Parathyroid adenoma (tissue), 2 donors: Measurements from ENCODE around the gene CTCF.
A peak's percentile ranks its signal among the peaks of the same experiment; 100 is the strongest.

Source experiments
- H2AFZ ChIP-seq: fragments of 300-600 bp; sonication (generic); one replicate; pipeline ENCODE4 v1.7.0; 2017; ENCODE audit warnings: antibody characterized with exemption, mild to moderate bottlenecking
- H3K27ac ChIP-seq: fragments of 300-600 bp; sonication (generic); one replicate; pipeline ENCODE4 v1.7.0; 2017
- H3K27me3 ChIP-seq: fragments of 300-600 bp; sonication (generic); one replicate; pipeline ENCODE4 v1.7.0; 2017; ENCODE audit warnings: low read length; ENCODE audit not compliant: control insufficient read depth, insufficient read depth
- H3K36me3 ChIP-seq: fragments of 300-600 bp; sonication (generic); one replicate; pipeline ENCODE4 v1.7.0; 2017; ENCODE audit warnings: low read length; ENCODE audit not compliant: control insufficient read depth, insufficient read depth
- H3K4me1 ChIP-seq: fragments of 300-600 bp; sonication (generic); one replicate; pipeline ENCODE4 v1.7.0; 2017; ENCODE audit warnings: control low read depth
- H3K4me2 ChIP-seq: fragments of 300-600 bp; sonication (generic); one replicate; pipeline ENCODE4 v1.7.0; 2017; ENCODE audit warnings: low read length
- H3K4me3 ChIP-seq: fragments of 300-600 bp; sonication (generic); one replicate; pipeline ENCODE4 v1.7.0; 2017; ENCODE audit warnings: low read depth, low read length
- H3K79me2 ChIP-seq: fragments of 300-600 bp; sonication (generic); one replicate; pipeline ENCODE4 v1.7.0; 2017; ENCODE audit warnings: control low read depth
- H3K9ac ChIP-seq: fragments of 300-600 bp; sonication (generic); one replicate; pipeline ENCODE4 v1.7.0; 2017; ENCODE audit warnings: mild to moderate bottlenecking
- H3K9me3 ChIP-seq: fragments of 300-600 bp; sonication (generic); one replicate; pipeline ENCODE4 v1.7.0; 2017; ENCODE audit warnings: low read length; ENCODE audit not compliant: control insufficient read depth
- TF ChIP-seq, protein P1 (sequence below): fragments of 300-600 bp; sonication (generic); IDR thresholded peaks from one replicate; pipeline ENCODE4 v1.7.0; 2017; ENCODE audit warnings: antibody characterized with exemption, mild to moderate bottlenecking
- donor health status: primary hyperparathyroidism.

CTCF gene

DNA sequence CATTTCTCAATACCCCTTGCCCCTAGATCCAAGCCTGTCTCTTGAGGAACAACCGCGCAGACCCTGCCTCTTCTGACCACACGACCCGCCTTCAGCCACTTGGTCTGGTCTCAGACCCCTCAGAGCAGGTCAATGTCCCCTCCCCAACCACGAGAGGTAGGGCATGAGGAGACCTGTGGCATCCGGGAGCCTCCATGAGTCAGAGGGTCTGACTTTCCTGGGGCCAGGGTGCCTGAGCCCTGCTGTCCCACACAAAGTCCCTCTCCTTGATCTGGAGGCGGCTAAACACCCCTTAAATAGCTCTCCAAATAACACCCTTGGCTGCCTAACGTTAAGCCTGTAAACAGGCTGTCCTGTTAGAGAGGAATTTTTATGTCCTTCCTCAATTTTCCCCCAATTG, 87.7 kb downstream of the CTCF start:
- H2AFZ ChIP-seq: no peak overlapping the region
- H3K9me3 ChIP-seq: no peaks in the 10 kb centered on the region
- peaks cover 7% of the 10 kb centered on the region for H3K27me3 ChIP-seq
- no peak overlapping the region for H3K9ac ChIP-seq
- no peak overlapping the region for H3K27ac ChIP-seq
- no peak overlapping the region for H3K4me2 ChIP-seq
- H3K4me3 ChIP-seq: no peak overlapping the region
- no peaks in the 10 kb centered on the region for H3K36me3 ChIP-seq
- no peaks in the 10 kb centered on the region for H3K79me2 ChIP-seq
- TF ChIP-seq, protein P1, sequence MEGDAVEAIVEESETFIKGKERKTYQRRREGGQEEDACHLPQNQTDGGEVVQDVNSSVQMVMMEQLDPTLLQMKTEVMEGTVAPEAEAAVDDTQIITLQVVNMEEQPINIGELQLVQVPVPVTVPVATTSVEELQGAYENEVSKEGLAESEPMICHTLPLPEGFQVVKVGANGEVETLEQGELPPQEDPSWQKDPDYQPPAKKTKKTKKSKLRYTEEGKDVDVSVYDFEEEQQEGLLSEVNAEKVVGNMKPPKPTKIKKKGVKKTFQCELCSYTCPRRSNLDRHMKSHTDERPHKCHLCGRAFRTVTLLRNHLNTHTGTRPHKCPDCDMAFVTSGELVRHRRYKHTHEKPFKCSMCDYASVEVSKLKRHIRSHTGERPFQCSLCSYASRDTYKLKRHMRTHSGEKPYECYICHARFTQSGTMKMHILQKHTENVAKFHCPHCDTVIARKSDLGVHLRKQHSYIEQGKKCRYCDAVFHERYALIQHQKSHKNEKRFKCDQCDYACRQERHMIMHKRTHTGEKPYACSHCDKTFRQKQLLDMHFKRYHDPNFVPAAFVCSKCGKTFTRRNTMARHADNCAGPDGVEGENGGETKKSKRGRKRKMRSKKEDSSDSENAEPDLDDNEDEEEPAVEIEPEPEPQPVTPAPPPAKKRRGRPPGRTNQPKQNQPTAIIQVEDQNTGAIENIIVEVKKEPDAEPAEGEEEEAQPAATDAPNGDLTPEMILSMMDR: no peak
- no peaks in the 10 kb centered on the region for H3K4me1 ChIP-seq

GRCh38 chr16:67651039-67651438, 88.7 kb downstream of the CTCF start:
- Histone ChIP-seq H3K27me3 (peaks cover 7% of the 10 kb centered on the region), H3K9me3 (no peaks in the 10 kb centered on the region), H3K79me2 (no peaks in the 10 kb centered on the region), H3K36me3 (no peaks in the 10 kb centered on the region), H3K4me3 (no peak overlapping the region), H2AFZ (no peak overlapping the region), H3K9ac (no peak overlapping the region), H3K27ac (no peak overlapping the region), H3K4me2 (no peak overlapping the region), H3K4me1 (no peaks in the 10 kb centered on the region)
- TF ChIP-seq, protein P1: no peak

- no peaks in the 10 kb centered on the region for H3K36me3 ChIP-seq
- TF ChIP-seq, protein P1: no peak
- no peak overlapping the region for H3K4me2 ChIP-seq
- no peaks in the 10 kb centered on the region for H3K79me2 ChIP-seq
- H3K27me3 ChIP-seq: peaks cover 7% of the 10 kb centered on the region
- no peaks in the 10 kb centered on the region for H3K4me1 ChIP-seq
- no peak overlapping the region for H2AFZ ChIP-seq
- no peak overlapping the region for H3K4me3 ChIP-seq
- no peak overlapping the region for H3K27ac ChIP-seq
- H3K9ac ChIP-seq: no peak overlapping the region
- no peaks in the 10 kb centered on the region for H3K9me3 ChIP-seq
Observed at GRCh38 chr16:67651847-67652246, 89.5 kb downstream of the CTCF start.

- no peak overlapping the region for H3K9ac ChIP-seq
- H3K27ac ChIP-seq: no peak overlapping the region
- H2AFZ ChIP-seq: no peak overlapping the region
- H3K4me1 ChIP-seq: no peaks in the 10 kb centered on the region
- no peaks in the 10 kb centered on the region for H3K36me3 ChIP-seq
- H3K4me2 ChIP-seq: no peak overlapping the region
- TF ChIP-seq, protein P1: no peak
- H3K9me3 ChIP-seq: no peaks in the 10 kb centered on the region
- peaks cover 7% of the 10 kb centered on the region for H3K27me3 ChIP-seq
- no peak overlapping the region for H3K4me3 ChIP-seq
- no peaks in the 10 kb centered on the region for H3K79me2 ChIP-seq
Observed at GRCh38 chr16:67652578-67653127, 90.3 kb downstream of the CTCF start.

DNA sequence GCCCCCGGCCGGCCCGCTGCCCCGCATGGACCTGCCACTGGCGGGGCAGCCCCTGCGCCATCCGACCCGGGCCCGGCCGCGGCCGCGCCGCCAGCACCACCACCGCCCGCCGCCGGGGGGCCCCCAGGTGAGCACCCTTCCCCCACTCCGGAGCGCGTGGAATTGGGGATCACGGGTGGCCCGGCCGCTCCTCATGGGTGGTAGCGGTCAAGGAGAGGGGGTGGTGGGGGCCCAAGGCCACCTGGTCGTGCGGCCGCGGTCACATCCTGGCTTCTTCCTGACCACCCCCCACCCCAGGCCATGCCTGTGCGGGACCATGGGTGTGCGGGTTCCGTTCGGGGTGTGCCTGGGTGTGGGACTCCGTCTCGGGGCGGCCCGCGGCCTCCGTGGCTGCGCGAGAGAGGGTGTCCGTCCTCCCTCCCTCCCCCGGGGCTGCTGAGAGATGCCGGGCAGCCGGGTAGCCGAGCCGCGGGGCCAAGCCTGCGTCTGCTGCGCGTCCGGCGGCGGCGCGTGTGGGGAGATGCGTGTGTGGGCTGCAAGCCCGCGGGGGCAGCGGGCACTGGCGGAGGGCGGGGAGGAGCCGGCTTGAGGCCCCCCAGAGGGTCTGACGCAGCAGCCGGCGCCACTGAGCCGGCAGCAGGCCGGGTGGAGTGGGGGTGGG, 90.9 kb downstream of the CTCF start:
- peak overlapping the region; percentile 16 for H3K4me3 ChIP-seq
- H3K4me2 ChIP-seq: peak overlapping the region; percentile 42
- no peaks in the 10 kb centered on the region for H3K36me3 ChIP-seq
- no peaks in the 10 kb centered on the region for H3K9me3 ChIP-seq
- TF ChIP-seq, protein P1: peak; percentile 32
- peaks cover 6% of the 10 kb centered on the region for H3K27me3 ChIP-seq
- H3K9ac ChIP-seq: peak overlapping the region; percentile 35
- H2AFZ ChIP-seq: peak overlapping the region; percentile 81
- H3K4me1 ChIP-seq: no peaks in the 10 kb centered on the region
- H3K79me2 ChIP-seq: no peaks in the 10 kb centered on the region
- no peak overlapping the region for H3K27ac ChIP-seq
